ENCODE data around the gene IGF2BP2. TPM values are rescaled to one million over a fixed set of nuclear protein-coding genes. Genes with fewer than 3 reads are reported as not detected.

The IGF2BP2 gene
- total and polyA plus RNA-seq, 2 of the 8 experiments (the other 6 are each of a cell fraction or from before 2014, with no cell fraction given), result 7.4 to 121 TPM

DNA sequence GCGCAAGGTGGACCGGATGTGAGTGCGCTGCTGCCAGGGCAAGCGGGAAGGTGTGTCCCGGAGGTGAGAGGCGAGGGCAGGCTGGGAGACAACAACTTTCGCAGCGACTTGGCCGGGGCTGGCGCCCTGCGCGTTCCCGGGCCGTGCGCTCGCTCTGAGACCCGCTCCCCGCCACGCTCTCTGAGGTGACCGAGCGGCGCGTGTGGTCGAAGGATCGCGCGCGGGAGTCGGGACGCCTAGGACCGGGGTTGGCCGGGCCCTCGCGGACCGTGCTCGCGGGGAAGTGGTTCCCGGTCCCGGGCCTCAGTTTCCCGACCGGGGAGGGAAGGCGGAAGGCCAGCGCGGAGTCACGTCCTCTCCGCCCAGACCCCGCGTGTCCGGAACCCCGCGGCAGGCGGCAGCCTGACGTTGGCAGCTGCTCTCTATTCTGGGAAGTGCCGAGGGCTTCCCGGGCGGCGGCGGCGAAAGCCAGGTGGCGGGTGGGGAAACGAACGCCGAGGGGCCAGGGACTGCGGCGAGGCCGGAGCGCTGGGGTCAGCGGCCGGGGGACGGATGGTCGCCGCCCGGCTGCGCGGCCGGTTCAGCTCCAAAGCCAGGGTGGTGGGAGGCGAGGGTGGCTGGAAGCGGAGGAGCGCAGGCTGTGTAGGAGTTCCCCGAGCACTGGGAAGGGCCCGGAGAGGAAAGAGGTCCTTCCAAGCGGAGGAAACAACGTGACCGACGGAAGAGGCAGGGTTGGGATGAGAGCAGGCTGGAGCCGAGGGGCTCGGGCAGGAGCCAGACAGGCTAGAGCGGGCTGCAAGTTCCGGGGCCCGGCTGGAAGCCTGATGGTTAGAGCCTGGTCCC, 1.0 kb upstream of the IGF2BP2 start (continued):
- TF ChIP-seq, protein P1, sequence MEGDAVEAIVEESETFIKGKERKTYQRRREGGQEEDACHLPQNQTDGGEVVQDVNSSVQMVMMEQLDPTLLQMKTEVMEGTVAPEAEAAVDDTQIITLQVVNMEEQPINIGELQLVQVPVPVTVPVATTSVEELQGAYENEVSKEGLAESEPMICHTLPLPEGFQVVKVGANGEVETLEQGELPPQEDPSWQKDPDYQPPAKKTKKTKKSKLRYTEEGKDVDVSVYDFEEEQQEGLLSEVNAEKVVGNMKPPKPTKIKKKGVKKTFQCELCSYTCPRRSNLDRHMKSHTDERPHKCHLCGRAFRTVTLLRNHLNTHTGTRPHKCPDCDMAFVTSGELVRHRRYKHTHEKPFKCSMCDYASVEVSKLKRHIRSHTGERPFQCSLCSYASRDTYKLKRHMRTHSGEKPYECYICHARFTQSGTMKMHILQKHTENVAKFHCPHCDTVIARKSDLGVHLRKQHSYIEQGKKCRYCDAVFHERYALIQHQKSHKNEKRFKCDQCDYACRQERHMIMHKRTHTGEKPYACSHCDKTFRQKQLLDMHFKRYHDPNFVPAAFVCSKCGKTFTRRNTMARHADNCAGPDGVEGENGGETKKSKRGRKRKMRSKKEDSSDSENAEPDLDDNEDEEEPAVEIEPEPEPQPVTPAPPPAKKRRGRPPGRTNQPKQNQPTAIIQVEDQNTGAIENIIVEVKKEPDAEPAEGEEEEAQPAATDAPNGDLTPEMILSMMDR (IDR thresholded peaks at IDR 0.05; ENCODE audit: control extremely low read depth in 1 of 3, insufficient read depth in 1 of 3, low read depth in 1 of 3, low read length in 3 of 3), result no peak
- TF ChIP-seq SIN3A (conservative IDR thresholded peaks at IDR 0.05 in 1 of 2, IDR thresholded peaks at IDR 0.05 in 1 of 2; ENCODE audit: low read depth in 1 of 2, low read length in 2 of 2) (peak in 1 of 2 experiments; percentile 14; a peak in 1 of 4 replicates), SUZ12 (IDR thresholded peaks at IDR 0.05; ENCODE audit: low read length) (peak; percentile 43; the same call in 1 of the 2 replicates), CEBPB (IDR thresholded peaks at IDR 0.05; ENCODE audit: low read depth, low read length) (no peak), PHF8 (conservative IDR thresholded peaks at IDR 0.05; ENCODE audit: low read depth, low read length) (0 out of 2 replicates have a peak, but pooled peaks have one; percentile 5), KDM1A (IDR thresholded peaks at IDR 0.05; ENCODE audit: borderline replicate concordance, low read length) (peak; percentile 8; the same call in 1 of the 2 replicates), TBP (IDR thresholded peaks at IDR 0.05; ENCODE audit: low read depth, low read length) (peak; percentile 28; the same call in 1 of the 2 replicates), FOSL1 (IDR thresholded peaks at IDR 0.05; ENCODE audit: insufficient read depth, low read depth, low read length) (no peak), TAF1 (IDR thresholded peaks at IDR 0.05; ENCODE audit: low read depth, low read length) (0 out of 2 replicates have a peak, but pooled peaks have one; percentile 12), SIX5 (IDR thresholded peaks at IDR 0.05; ENCODE audit: low read depth, low read length) (no peak), SRF (IDR thresholded peaks at IDR 0.05; ENCODE audit: low read depth, low read length) (no peak), POU5F1 (IDR thresholded peaks at IDR 0.05; ENCODE audit: low read depth, low read length) (no peak), CHD1 (IDR thresholded peaks at IDR 0.05; ENCODE audit: low read depth, low read length) (no peak), TEAD4 (IDR thresholded peaks at IDR 0.05; ENCODE audit: low read depth, low read length) (no peak)

All from H1 (cell line).